GM23338 (cell line): Measurements from ENCODE around the gene GSG1L. TPM values are rescaled to one million over a fixed set of nuclear protein-coding genes. Genes with fewer than 3 reads are reported as not detected.

Experiments used
- ATAC-seq: fragments of 200-7000 bp; cut with Tn5 transposase; 3 replicates; pipeline ENCODE4 v1.9.1; 2020
- DNase-seq: peaks from one replicate; pipeline ENCODE4 v3.0.0-alpha.2; 2015; ENCODE audit warnings: low spot score
- H2AFZ ChIP-seq: fragments of 200-600 bp; sonication (generic); 2 replicates; pipeline ENCODE4 v1.8.0; 2016; ENCODE audit warnings: antibody characterized with exemption, mild to moderate bottlenecking, moderate library complexity
- H3F3A ChIP-seq: fragments of 200-600 bp; sonication (generic); replicated peaks from 2 replicates; pipeline ENCODE4 v1.8.0; 2017; ENCODE audit warnings: antibody characterized with exemption, mixed run types, low read depth
- H3K27ac ChIP-seq: fragments of 200-600 bp; sonication (generic); 2 replicates; pipeline ENCODE4 v1.6.1; 2016; ENCODE audit warnings: low read depth
- H3K27me3 ChIP-seq: fragments of 200-600 bp; sonication (generic); 2 replicates; pipeline ENCODE4 v1.8.0; 2016; ENCODE audit warnings: mild to moderate bottlenecking, mixed run types, moderate library complexity; ENCODE audit not compliant: insufficient read depth
- H3K36me3 ChIP-seq: fragments of 200-600 bp; sonication (generic); 2 replicates; pipeline ENCODE4 v1.8.0; 2016; ENCODE audit warnings: mild to moderate bottlenecking; ENCODE audit not compliant: insufficient read depth
- H3K4me1 ChIP-seq: fragments of 200-600 bp; sonication (generic); 2 replicates; pipeline ENCODE4 v1.8.0; 2016; ENCODE audit warnings: mild to moderate bottlenecking, moderate library complexity; ENCODE audit not compliant: insufficient read depth
- H3K4me2 ChIP-seq: fragments of 200-600 bp; sonication (generic); 2 replicates; pipeline ENCODE4 v1.7.1; 2017; ENCODE audit warnings: mixed run types
- H3K4me3 ChIP-seq: fragments of 200-600 bp; sonication (generic); 2 replicates; pipeline ENCODE4 v1.6.1; 2016; ENCODE audit warnings: mixed run types
- H3K79me2 ChIP-seq: fragments of 200-600 bp; sonication (generic); replicated peaks from 2 replicates; pipeline ENCODE4 v1.8.0; 2017; ENCODE audit warnings: mild to moderate bottlenecking; ENCODE audit not compliant: insufficient read depth
- H3K9me2 ChIP-seq: fragments of 200-600 bp; sonication (generic); 2 replicates; pipeline ENCODE4 v1.8.0; 2017; ENCODE audit not compliant: insufficient read depth
- H4K20me1 ChIP-seq: fragments of 200-600 bp; sonication (generic); replicated peaks from 2 replicates; pipeline ENCODE4 v1.8.0; 2017; ENCODE audit warnings: mild to moderate bottlenecking; ENCODE audit not compliant: insufficient read depth
- H3K27ac Mint-ChIP-seq: 2 replicates; pipeline ENCODE4 v1.8.0; 2020; ENCODE audit warnings: inconsistent platforms, mild to moderate bottlenecking, moderate library complexity, mixed read lengths
- H3K27me3 Mint-ChIP-seq: 3 replicates; pipeline ENCODE4 v1.8.0; 2022; ENCODE audit warnings: low read depth, mild to moderate bottlenecking, moderate library complexity, mixed read lengths, inconsistent platforms; ENCODE audit not compliant: insufficient read depth, poor library complexity
- H3K36me3 Mint-ChIP-seq: 3 replicates; pipeline ENCODE4 v1.8.0; 2021; ENCODE audit warnings: low read depth, mild to moderate bottlenecking, inconsistent platforms, moderate library complexity, mixed read lengths
- H3K4me1 Mint-ChIP-seq: 3 replicates; pipeline ENCODE4 v1.8.0; 2020; ENCODE audit warnings: mild to moderate bottlenecking, inconsistent platforms, mixed read lengths
- H3K4me3 Mint-ChIP-seq: 3 replicates; pipeline ENCODE4 v1.8.0; 2021; ENCODE audit warnings: moderate library complexity, mild to moderate bottlenecking, inconsistent platforms, mixed read lengths
- H3K9me3 Mint-ChIP-seq: 3 replicates; pipeline ENCODE4 v1.8.0; 2020; ENCODE audit warnings: moderate library complexity, mild to moderate bottlenecking, inconsistent platforms, mixed read lengths
- polyA plus RNA-seq: library from polyadenylated mRNA; unstranded; fragments of >200 nt; fragmentation: Nextera tagmentation; extraction: Ambion mirVana; gene quantifications from 2 replicates; pipeline ENCODE4 v1.2.1, GENCODE V29; 2016
- total RNA-seq: library from RNA; depleted of rRNA; stranded (reverse); fragments of >200 nt; shearing (Covaris generic); gene quantifications from 2 replicates; pipeline ENCODE4 v1.2.3, GENCODE V29; 2014
- TF ChIP-seq, protein P1 (sequence below): fragments of 250-450 bp; sonication (Bioruptor Pico); IDR thresholded peaks from 2 replicates; pipeline ENCODE4 v1.5.0; 2020; ENCODE audit warnings: mild to moderate bottlenecking, moderate library complexity
- TF ChIP-seq, protein P2 (sequence below): IDR thresholded peaks from one replicate; pipeline ENCODE4 v1.6.1; 2018; ENCODE audit warnings: antibody characterized with exemption; ENCODE audit not compliant: unreplicated experiment

The GSG1L gene
- total and polyA plus RNA-seq, 2 experiments from 2014 or later, result 0.36 to 0.63 TPM

DNA sequence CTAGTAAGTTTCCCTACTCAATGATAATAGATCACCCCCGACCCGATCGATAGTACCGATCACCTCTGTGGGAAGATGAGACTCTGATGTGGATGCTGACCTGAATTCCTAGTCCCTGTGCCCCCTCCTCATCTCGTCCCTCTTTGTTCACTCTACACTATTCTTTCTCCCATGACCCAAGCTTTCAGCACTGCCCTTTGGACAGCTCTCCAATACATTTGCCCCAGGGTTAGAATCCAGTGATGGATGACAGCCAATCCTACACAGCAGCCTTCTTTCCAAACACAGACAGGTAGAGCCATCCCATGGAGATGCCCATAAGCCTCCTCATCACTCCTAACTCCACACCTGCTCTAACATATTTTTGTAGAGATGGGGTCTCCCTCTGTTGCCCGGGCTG, 141.1 kb downstream of the GSG1L start:
- Histone ChIP-seq H3K4me2 (no peak overlapping the region), H3K27ac (no peak overlapping the region), H3F3A (no peaks in the 10 kb centered on the region), H2AFZ (no peak overlapping the region), H3K36me3 (no peaks in the 10 kb centered on the region), H3K79me2 (no peaks in the 10 kb centered on the region), H3K4me3 (no peak overlapping the region), H3K27me3 (no peaks in the 10 kb centered on the region), H4K20me1 (no peaks in the 10 kb centered on the region; the same call in 1 of the 2 replicates), H3K4me1 (no peaks in the 10 kb centered on the region), H3K9me2 (peaks cover 7% of the 10 kb centered on the region; the same call in 1 of the 2 replicates)
- TF ChIP-seq, protein P1, sequence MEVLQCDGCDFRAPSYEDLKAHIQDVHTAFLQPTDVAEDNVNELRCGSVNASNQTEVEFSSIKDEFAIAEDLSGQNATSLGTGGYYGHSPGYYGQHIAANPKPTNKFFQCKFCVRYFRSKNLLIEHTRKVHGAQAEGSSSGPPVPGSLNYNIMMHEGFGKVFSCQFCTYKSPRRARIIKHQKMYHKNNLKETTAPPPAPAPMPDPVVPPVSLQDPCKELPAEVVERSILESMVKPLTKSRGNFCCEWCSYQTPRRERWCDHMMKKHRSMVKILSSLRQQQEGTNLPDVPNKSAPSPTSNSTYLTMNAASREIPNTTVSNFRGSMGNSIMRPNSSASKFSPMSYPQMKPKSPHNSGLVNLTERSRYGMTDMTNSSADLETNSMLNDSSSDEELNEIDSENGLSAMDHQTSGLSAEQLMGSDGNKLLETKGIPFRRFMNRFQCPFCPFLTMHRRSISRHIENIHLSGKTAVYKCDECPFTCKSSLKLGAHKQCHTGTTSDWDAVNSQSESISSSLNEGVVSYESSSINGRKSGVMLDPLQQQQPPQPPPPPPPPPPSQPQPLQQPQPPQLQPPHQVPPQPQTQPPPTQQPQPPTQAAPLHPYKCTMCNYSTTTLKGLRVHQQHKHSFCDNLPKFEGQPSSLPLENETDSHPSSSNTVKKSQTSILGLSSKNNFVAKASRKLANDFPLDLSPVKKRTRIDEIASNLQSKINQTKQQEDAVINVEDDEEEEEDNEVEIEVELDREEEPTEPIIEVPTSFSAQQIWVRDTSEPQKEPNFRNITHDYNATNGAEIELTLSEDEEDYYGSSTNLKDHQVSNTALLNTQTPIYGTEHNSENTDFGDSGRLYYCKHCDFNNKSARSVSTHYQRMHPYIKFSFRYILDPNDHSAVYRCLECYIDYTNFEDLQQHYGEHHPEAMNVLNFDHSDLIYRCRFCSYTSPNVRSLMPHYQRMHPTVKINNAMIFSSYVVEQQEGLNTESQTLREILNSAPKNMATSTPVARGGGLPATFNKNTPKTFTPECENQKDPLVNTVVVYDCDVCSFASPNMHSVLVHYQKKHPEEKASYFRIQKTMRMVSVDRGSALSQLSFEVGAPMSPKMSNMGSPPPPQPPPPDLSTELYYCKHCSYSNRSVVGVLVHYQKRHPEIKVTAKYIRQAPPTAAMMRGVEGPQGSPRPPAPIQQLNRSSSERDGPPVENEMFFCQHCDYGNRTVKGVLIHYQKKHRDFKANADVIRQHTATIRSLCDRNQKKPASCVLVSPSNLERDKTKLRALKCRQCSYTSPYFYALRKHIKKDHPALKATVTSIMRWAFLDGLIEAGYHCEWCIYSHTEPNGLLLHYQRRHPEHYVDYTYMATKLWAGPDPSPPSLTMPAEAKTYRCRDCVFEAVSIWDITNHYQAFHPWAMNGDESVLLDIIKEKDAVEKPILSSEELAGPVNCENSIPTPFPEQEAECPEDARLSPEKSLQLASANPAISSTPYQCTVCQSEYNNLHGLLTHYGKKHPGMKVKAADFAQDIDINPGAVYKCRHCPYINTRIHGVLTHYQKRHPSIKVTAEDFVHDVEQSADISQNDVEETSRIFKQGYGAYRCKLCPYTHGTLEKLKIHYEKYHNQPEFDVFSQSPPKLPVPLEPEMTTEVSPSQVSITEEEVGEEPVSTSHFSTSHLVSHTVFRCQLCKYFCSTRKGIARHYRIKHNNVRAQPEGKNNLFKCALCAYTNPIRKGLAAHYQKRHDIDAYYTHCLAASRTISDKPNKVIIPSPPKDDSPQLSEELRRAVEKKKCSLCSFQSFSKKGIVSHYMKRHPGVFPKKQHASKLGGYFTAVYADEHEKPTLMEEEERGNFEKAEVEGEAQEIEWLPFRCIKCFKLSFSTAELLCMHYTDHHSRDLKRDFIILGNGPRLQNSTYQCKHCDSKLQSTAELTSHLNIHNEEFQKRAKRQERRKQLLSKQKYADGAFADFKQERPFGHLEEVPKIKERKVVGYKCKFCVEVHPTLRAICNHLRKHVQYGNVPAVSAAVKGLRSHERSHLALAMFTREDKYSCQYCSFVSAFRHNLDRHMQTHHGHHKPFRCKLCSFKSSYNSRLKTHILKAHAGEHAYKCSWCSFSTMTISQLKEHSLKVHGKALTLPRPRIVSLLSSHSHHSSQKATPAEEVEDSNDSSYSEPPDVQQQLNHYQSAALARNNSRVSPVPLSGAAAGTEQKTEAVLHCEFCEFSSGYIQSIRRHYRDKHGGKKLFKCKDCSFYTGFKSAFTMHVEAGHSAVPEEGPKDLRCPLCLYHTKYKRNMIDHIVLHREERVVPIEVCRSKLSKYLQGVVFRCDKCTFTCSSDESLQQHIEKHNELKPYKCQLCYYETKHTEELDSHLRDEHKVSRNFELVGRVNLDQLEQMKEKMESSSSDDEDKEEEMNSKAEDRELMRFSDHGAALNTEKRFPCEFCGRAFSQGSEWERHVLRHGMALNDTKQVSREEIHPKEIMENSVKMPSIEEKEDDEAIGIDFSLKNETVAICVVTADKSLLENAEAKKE (CRISPR knock-in tag), result no peak
- TF ChIP-seq, protein P2, sequence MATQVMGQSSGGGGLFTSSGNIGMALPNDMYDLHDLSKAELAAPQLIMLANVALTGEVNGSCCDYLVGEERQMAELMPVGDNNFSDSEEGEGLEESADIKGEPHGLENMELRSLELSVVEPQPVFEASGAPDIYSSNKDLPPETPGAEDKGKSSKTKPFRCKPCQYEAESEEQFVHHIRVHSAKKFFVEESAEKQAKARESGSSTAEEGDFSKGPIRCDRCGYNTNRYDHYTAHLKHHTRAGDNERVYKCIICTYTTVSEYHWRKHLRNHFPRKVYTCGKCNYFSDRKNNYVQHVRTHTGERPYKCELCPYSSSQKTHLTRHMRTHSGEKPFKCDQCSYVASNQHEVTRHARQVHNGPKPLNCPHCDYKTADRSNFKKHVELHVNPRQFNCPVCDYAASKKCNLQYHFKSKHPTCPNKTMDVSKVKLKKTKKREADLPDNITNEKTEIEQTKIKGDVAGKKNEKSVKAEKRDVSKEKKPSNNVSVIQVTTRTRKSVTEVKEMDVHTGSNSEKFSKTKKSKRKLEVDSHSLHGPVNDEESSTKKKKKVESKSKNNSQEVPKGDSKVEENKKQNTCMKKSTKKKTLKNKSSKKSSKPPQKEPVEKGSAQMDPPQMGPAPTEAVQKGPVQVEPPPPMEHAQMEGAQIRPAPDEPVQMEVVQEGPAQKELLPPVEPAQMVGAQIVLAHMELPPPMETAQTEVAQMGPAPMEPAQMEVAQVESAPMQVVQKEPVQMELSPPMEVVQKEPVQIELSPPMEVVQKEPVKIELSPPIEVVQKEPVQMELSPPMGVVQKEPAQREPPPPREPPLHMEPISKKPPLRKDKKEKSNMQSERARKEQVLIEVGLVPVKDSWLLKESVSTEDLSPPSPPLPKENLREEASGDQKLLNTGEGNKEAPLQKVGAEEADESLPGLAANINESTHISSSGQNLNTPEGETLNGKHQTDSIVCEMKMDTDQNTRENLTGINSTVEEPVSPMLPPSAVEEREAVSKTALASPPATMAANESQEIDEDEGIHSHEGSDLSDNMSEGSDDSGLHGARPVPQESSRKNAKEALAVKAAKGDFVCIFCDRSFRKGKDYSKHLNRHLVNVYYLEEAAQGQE, result peak; percentile 77
- Mint-ChIP-seq H3K4me1 (peaks cover 5% of the 10 kb centered on the region), H3K27me3 (no peaks in the 10 kb centered on the region), H3K9me3 (peaks cover 3% of the 10 kb centered on the region; the same call in 1 of the 3 replicates), H3K27ac (no peak overlapping the region), H3K4me3 (no peak overlapping the region), H3K36me3 (no peaks in the 10 kb centered on the region)
- ATAC-seq, result peak; percentile 16; the same call in 2 of the 3 replicates
- peak; percentile 51 for DNase-seq
